H1 (cell line): Measurements from ENCODE around the gene MORC2. TPM values are rescaled to one million over a fixed set of nuclear protein-coding genes. Genes with fewer than 3 reads are reported as not detected.
A peak's percentile ranks its signal among the peaks of the same experiment; 100 is the strongest.

ENCODE experiments used
- CTCF ChIA-PET: fragments of 300-600 bp; sonication (Branson Sonifier 250); formaldehyde crosslinking; loops from one replicate; lab custom pipeline; 2021; ENCODE audit not compliant: partially characterized antibody; lab: Charles Lee
- POLR2A ChIA-PET: fragments of 300-600 bp; sonication (Branson Sonifier 250); formaldehyde crosslinking; loops from one replicate; lab custom pipeline; 2021; ENCODE audit warnings: inconsistent platforms; ENCODE audit not compliant: partially characterized antibody; lab: Charles Lee
- DNase-seq, 2 experiments: peaks; one replicate each; pipeline versions ENCODE4 v3.0.0 to v3.0.0-alpha.2; 2010 to 2022; ENCODE audit warnings: low spot score in 2 of 2, low read depth in 1 of 2, mixed read lengths in 1 of 2
- FAIRE-seq: peaks from 2 replicates; lab custom pipeline; 2011; peaks lifted over from hg19 to GRCh38; lab: Jason Lieb, UNC
- H2AFZ ChIP-seq: 2 replicates; pipeline ENCODE4 v1.8.1; 2012; ENCODE audit warnings: low read length, inconsistent platforms
- H2AK5ac ChIP-seq: 2 replicates; pipeline ENCODE4 v1.6.1; 2013; ENCODE audit warnings: low read depth, low read length
- H2BK120ac ChIP-seq: replicated peaks from 2 replicates; pipeline ENCODE3; 2013; ENCODE audit warnings: low read depth, low read length, inconsistent platforms
- H2BK12ac ChIP-seq: 2 replicates; pipeline ENCODE4 v1.6.1; 2013; ENCODE audit warnings: low read depth, low read length
- H2BK15ac ChIP-seq: 2 replicates; pipeline ENCODE4 v1.6.1; 2013; ENCODE audit warnings: low read length
- H2BK20ac ChIP-seq: 2 replicates; pipeline ENCODE4 v1.6.1; 2013; ENCODE audit warnings: low read length
- H2BK5ac ChIP-seq: 2 replicates; pipeline ENCODE4 v1.6.1; 2013; ENCODE audit warnings: low read depth, low read length
- H3K14ac ChIP-seq: 2 replicates; pipeline ENCODE4 v1.6.1; 2013; ENCODE audit warnings: inconsistent platforms; ENCODE audit not compliant: insufficient read length
- H3K18ac ChIP-seq: 2 replicates; pipeline ENCODE4 v1.6.1; 2013; ENCODE audit warnings: low read length; ENCODE audit errors: extremely low read depth
- H3K23ac ChIP-seq: 2 replicates; pipeline ENCODE4 v1.6.1; 2013; ENCODE audit warnings: inconsistent platforms; ENCODE audit not compliant: insufficient read length
- H3K23me2 ChIP-seq: 2 replicates; pipeline ENCODE4 v1.6.1; 2013; ENCODE audit warnings: low read depth, low read length
- H3K27ac ChIP-seq: 2 replicates; pipeline ENCODE4 v1.6.1; 2011; ENCODE audit warnings: low read depth, low read length, inconsistent platforms
- H3K27me3 ChIP-seq, 4 experiments: replicated peaks in 1 of 4; 1 replicate in 1 of 4; 2 replicates in 3 of 4; pipeline versions ENCODE4 v1.6.1 to v1.8.1; 2011 to 2013; ENCODE audit warnings: low read length in 3 of 4, mild to moderate bottlenecking in 3 of 4, inconsistent platforms in 2 of 4, mixed read lengths in 2 of 4, moderate library complexity in 1 of 4; ENCODE audit not compliant: control insufficient read depth in 3 of 4, insufficient read depth in 3 of 4; ENCODE audit errors: extremely low read depth in 1 of 4
- H3K36me3 ChIP-seq, 4 experiments: 2 replicates each; pipeline versions ENCODE4 v1.6.1 to v1.8.1; 2011 to 2013; ENCODE audit warnings: mild to moderate bottlenecking in 4 of 4, low read length in 3 of 4, moderate library complexity in 2 of 4, control low read depth in 1 of 4, inconsistent platforms in 1 of 4; ENCODE audit not compliant: insufficient read depth in 4 of 4, control insufficient read depth in 2 of 4
- H3K4ac ChIP-seq: replicated peaks from 2 replicates; pipeline ENCODE3; 2013; ENCODE audit warnings: low read length, low read depth, mixed read lengths, inconsistent platforms; ENCODE audit not compliant: insufficient read length
- H3K4me1 ChIP-seq, 4 experiments: replicated peaks in 1 of 4; 1 replicate in 1 of 4; 2 replicates in 3 of 4; pipeline versions ENCODE4 v1.6.1 to v1.8.1; 2011 to 2013; ENCODE audit warnings: low read length in 3 of 4, inconsistent platforms in 2 of 4, mixed read lengths in 1 of 4; ENCODE audit not compliant: insufficient read depth in 4 of 4, control insufficient read depth in 3 of 4
- H3K4me2 ChIP-seq, 2 experiments: 2 replicates each; pipeline versions ENCODE4 v1.6.1 to v1.8.1; 2011 to 2013; ENCODE audit warnings: low read depth in 2 of 2, low read length in 2 of 2, control low read depth in 1 of 2, inconsistent platforms in 1 of 2, mild to moderate bottlenecking in 1 of 2; ENCODE audit not compliant: insufficient read depth in 1 of 2
- H3K4me3 ChIP-seq, 4 experiments: fragments of 200-600, 300-600 bp in 1 of 4; sonication (generic), shearing (Covaris generic), sonication (Bioruptor Twin) in 1 of 4; 2 replicates each; pipeline versions ENCODE4 v1.5.1 to v1.8.1; 2011 to 2016; ENCODE audit warnings: low read length in 4 of 4, low read depth in 3 of 4, control low read depth in 2 of 4, inconsistent platforms in 2 of 4, mild to moderate bottlenecking in 2 of 4, mixed read lengths in 1 of 4, moderate library complexity in 1 of 4; ENCODE audit not compliant: insufficient read depth in 2 of 4; ENCODE audit errors: extremely low read depth in 1 of 4
- H3K56ac ChIP-seq: replicated peaks from 2 replicates; pipeline ENCODE3; 2013; ENCODE audit warnings: low read depth, mild to moderate bottlenecking, mixed read lengths, low read length, inconsistent platforms; ENCODE audit not compliant: insufficient read length
- H3K79me1 ChIP-seq: 2 replicates; pipeline ENCODE4 v1.6.1; 2013; ENCODE audit warnings: low read depth, low read length, control low read depth
- H3K79me2 ChIP-seq, 2 experiments: 2 replicates each; pipeline versions ENCODE4 v1.6.1 to v1.8.1; 2012 to 2013; ENCODE audit warnings: low read length in 2 of 2, mild to moderate bottlenecking in 2 of 2, inconsistent platforms in 1 of 2; ENCODE audit not compliant: insufficient read depth in 2 of 2, control insufficient read depth in 1 of 2
- H3K9ac ChIP-seq, 4 experiments: replicated peaks in 1 of 4; 1 replicate in 1 of 4; 2 replicates in 3 of 4; pipeline versions ENCODE4 v1.6.1 to v1.8.1; 2011 to 2013; ENCODE audit warnings: low read depth in 3 of 4, low read length in 3 of 4, control low read depth in 2 of 4, mild to moderate bottlenecking in 2 of 4, moderate library complexity in 2 of 4, inconsistent platforms in 1 of 4; ENCODE audit errors: extremely low read depth in 1 of 4
- H3K9me3 ChIP-seq, 2 experiments: 2 replicates each; pipeline versions ENCODE4 v1.6.1 to v1.8.1; 2012 to 2013; ENCODE audit warnings: mild to moderate bottlenecking in 2 of 2, moderate library complexity in 2 of 2, control low read depth in 1 of 2, inconsistent platforms in 1 of 2, low read depth in 1 of 2, low read length in 1 of 2, mixed read lengths in 1 of 2; ENCODE audit not compliant: insufficient read depth in 2 of 2
- H4K20me1 ChIP-seq, 2 experiments: replicated peaks in 1 of 2; 2 replicates each; pipeline versions ENCODE3 to v1.8.1; 2011 to 2013; ENCODE audit warnings: inconsistent platforms in 2 of 2, low read length in 2 of 2, mild to moderate bottlenecking in 1 of 2; ENCODE audit not compliant: insufficient read depth in 2 of 2, control insufficient read depth in 1 of 2
- H4K5ac ChIP-seq: 2 replicates; pipeline ENCODE4 v1.6.1; 2013; ENCODE audit warnings: low read length, low read depth, mixed read lengths, inconsistent platforms; ENCODE audit not compliant: insufficient read length
- H4K8ac ChIP-seq: 2 replicates; pipeline ENCODE4 v1.8.0; 2013; ENCODE audit warnings: mild to moderate bottlenecking, moderate library complexity, low read length, inconsistent platforms; ENCODE audit not compliant: insufficient read depth; ENCODE audit errors: extremely low read depth
- H4K91ac ChIP-seq: replicated peaks from 2 replicates; pipeline ENCODE3; 2013; ENCODE audit warnings: low read length, mixed read lengths, inconsistent platforms; ENCODE audit not compliant: insufficient read length
- CTCF ChIP-seq, 3 experiments: IDR thresholded peaks; 1 replicate in 2 of 3; 2 replicates in 1 of 3; pipeline versions ENCODE4 v1.5.1 to v1.6.1; 2011; ENCODE audit warnings: low read length in 3 of 3, mild to moderate bottlenecking in 3 of 3, inconsistent platforms in 2 of 3, low read depth in 1 of 3, moderate library complexity in 1 of 3; ENCODE audit not compliant: insufficient read depth in 1 of 3; ENCODE audit errors: control extremely low read depth in 1 of 3
- EGR1 ChIP-seq: IDR thresholded peaks from 2 replicates; pipeline ENCODE4 v1.6.1; 2011; ENCODE audit warnings: low read depth, low read length, borderline replicate concordance
- EZH2 ChIP-seq: fragments of 200-600 bp; sonication (generic); IDR thresholded peaks from 2 replicates; pipeline ENCODE4 v1.7.1; 2012; ENCODE audit warnings: low read depth, mild to moderate bottlenecking, moderate library complexity, low read length, inconsistent platforms; ENCODE audit not compliant: severe bottlenecking
- GTF2F1 ChIP-seq: IDR thresholded peaks from 2 replicates; pipeline ENCODE4 v1.6.1; 2012; ENCODE audit warnings: low read depth, low read length, improper control_type of control experiment, borderline replicate concordance
- RBBP5 ChIP-seq: IDR thresholded peaks from 2 replicates; pipeline ENCODE4 v1.7.1; 2012; ENCODE audit warnings: low read depth, mild to moderate bottlenecking, inconsistent platforms, low read length, moderate library complexity, borderline replicate concordance
- WGBS, 2 experiments: shearing (Covaris generic) in 1 of 2; methylation state at CpG; one replicate each; pipeline versions ENCODE4 v1.1.6 to v1.1.7; 2013 to 2015; ENCODE audit warnings: low lambda C conversion rate in 2 of 2, mixed read lengths in 2 of 2, inconsistent platforms in 1 of 2, low coverage in 1 of 2, missing lambda C conversion rate in 1 of 2; ENCODE audit not compliant: insufficient replicate concordance in 2 of 2, insufficient coverage in 1 of 2, insufficient read length in 1 of 2; ENCODE audit errors: extremely low coverage in 1 of 2, missing lambda C conversion rate in 1 of 2; 5-methylcytosine and 5-hydroxymethylcytosine counted together
- polyA plus RNA-seq, 7 experiments: library from polyadenylated mRNA; depleted of rRNA in 3 of 7; stranded (reverse) in 5 of 7; unstranded in 2 of 7; fragments of >200 nt in 5 of 7; fragments of 200-250 nt in 2 of 7; gene quantifications; 1 replicate in 5 of 7; 2 replicates in 1 of 7; 4 replicates in 1 of 7; pipeline versions ENCODE4 v1.2.1 to v1.2.3, GENCODE V29; 2011 to 2013; ENCODE audit warnings: missing spikeins in 2 of 7, mixed read lengths in 2 of 7
- total RNA-seq: library from RNA; stranded (reverse); fragmentation: NEBNext Ultra II Directional; extraction: Animal tissue kit (Norgen Biotek cat#: 25700); gene quantifications from 2 replicates; pipeline ENCODE4 v1.2.1, GENCODE V29; 2021
- TF ChIP-seq, protein P1 (sequence below): IDR thresholded peaks from 2 replicates; pipeline ENCODE4 v1.6.1; 2011; ENCODE audit warnings: low read length, improper control_type of control experiment

Gene MORC2
- total and polyA plus RNA-seq, 2 of the 8 experiments (the other 6 are each of a cell fraction or from before 2014, with no cell fraction given) = 15.4 to 68.0 TPM

GRCh38 chr22:30925667-30926066 is 42.9 kb downstream of the MORC2 start:
- Histone ChIP-seq H3K4me3 (no peak overlapping the region), H4K20me1 (peaks cover 0 to 6% of the 10 kb centered on the region in 2 experiments), H3K9me3 (no peaks in the 10 kb centered on the region), H3K9ac (no peak overlapping the region), H4K8ac (no peak overlapping the region), H3K36me3 (peaks cover 27 to 64% (median 52%) of the 10 kb centered on the region in 4 experiments), H2BK12ac (no peak overlapping the region), H3K4ac (no peak overlapping the region), H2BK120ac (no peak overlapping the region), H3K23ac (no peak overlapping the region), H3K14ac (no peak overlapping the region), H3K4me1 (no peaks in the 10 kb centered on the region), H2AFZ (no peak overlapping the region), H3K23me2 (no peaks in the 10 kb centered on the region), H4K5ac (no peak overlapping the region), H3K4me2 (no peak overlapping the region), H2BK15ac (no peak overlapping the region), H2AK5ac (no peak overlapping the region), H3K27me3 (no peaks in the 10 kb centered on the region), H3K18ac (no peak overlapping the region), H3K79me1 (no peaks in the 10 kb centered on the region), H3K56ac (no peak overlapping the region), H2BK20ac (no peak overlapping the region), H3K79me2 (no peaks in the 10 kb centered on the region), H4K91ac (no peak overlapping the region), H2BK5ac (no peak overlapping the region), H3K27ac (no peak overlapping the region)
- ChIA-PET POLR2A (interaction anchor here (1.5 to 2.2 kb wide), 3 partner anchors 14 to 43 kb away, joined by 5 to 9 read pairs (median 5); partner anchors contain the start of genes MORC2 and TUG1), CTCF (interaction anchor here (1.0 to 1.4 kb wide), 2 partner anchors 8 to 163 kb away, joined by 3 to 8 read pairs; no protein-coding TSS in a partner anchor)
- no peak for FAIRE-seq
- TF ChIP-seq EGR1 (no peak), RBBP5 (no peak), EZH2 (no peak), GTF2F1 (no peak), CTCF (IDR thresholded peaks at IDR 0.05; ENCODE audit: control extremely low read depth in 1 of 3, insufficient read depth in 1 of 3, low read depth in 1 of 3, low read length in 3 of 3) (peak in 1 of 3 experiments; percentile 9; a peak in 1 of 4 replicates)
- TF ChIP-seq, protein P1, sequence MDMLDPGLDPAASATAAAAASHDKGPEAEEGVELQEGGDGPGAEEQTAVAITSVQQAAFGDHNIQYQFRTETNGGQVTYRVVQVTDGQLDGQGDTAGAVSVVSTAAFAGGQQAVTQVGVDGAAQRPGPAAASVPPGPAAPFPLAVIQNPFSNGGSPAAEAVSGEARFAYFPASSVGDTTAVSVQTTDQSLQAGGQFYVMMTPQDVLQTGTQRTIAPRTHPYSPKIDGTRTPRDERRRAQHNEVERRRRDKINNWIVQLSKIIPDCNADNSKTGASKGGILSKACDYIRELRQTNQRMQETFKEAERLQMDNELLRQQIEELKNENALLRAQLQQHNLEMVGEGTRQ = no peak
- 95% methylated on average over 5 of the region's 5 CpGs; no CpG with 5 or more reads in 1 of the 2 experiments for WGBS, 2 experiments
- no peak for DNase-seq
